GM12864 (cell line): Measurements from ENCODE around the gene MYO18A.

Experiments
- DNase-seq: peaks from one replicate; pipeline ENCODE4 v3.0.0-alpha.2; 2011; ENCODE audit warnings: low read depth
- H3K4me3 ChIP-seq: 2 replicates; pipeline ENCODE4 v1.5.1; 2011; ENCODE audit warnings: mild to moderate bottlenecking, low read depth, low read length, control low read depth
- TF ChIP-seq, protein P1 (sequence below): IDR thresholded peaks from 2 replicates; pipeline ENCODE4 v1.5.1; 2011; ENCODE audit warnings: low read depth, mild to moderate bottlenecking, moderate library complexity, low read length, control low read depth, inconsistent platforms; ENCODE audit errors: missing control alignments

MYO18A gene

DNA sequence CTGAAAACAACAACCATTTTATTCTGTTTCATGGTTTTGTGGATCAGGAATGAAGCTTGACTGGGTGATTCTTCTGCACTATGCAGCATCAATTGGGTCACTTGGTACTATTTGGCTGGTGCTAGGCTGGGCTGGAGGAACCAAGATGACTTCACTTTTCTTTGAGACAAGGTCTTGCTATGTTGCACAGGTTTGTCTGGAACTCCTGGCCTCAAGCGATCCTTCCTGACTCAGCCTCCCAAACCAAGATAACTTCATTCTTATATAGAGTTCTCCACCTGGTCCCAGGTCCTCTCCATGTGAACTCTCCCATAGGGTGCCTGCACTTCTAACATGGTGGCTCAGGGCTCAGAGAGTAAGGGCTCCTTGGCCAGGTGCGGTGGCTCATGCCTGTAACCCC is 139.1 kb downstream of the MYO18A start:
- no peak for DNase-seq
- no peak overlapping the region for H3K4me3 ChIP-seq
- TF ChIP-seq, protein P1, sequence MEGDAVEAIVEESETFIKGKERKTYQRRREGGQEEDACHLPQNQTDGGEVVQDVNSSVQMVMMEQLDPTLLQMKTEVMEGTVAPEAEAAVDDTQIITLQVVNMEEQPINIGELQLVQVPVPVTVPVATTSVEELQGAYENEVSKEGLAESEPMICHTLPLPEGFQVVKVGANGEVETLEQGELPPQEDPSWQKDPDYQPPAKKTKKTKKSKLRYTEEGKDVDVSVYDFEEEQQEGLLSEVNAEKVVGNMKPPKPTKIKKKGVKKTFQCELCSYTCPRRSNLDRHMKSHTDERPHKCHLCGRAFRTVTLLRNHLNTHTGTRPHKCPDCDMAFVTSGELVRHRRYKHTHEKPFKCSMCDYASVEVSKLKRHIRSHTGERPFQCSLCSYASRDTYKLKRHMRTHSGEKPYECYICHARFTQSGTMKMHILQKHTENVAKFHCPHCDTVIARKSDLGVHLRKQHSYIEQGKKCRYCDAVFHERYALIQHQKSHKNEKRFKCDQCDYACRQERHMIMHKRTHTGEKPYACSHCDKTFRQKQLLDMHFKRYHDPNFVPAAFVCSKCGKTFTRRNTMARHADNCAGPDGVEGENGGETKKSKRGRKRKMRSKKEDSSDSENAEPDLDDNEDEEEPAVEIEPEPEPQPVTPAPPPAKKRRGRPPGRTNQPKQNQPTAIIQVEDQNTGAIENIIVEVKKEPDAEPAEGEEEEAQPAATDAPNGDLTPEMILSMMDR = no peak

DNA sequence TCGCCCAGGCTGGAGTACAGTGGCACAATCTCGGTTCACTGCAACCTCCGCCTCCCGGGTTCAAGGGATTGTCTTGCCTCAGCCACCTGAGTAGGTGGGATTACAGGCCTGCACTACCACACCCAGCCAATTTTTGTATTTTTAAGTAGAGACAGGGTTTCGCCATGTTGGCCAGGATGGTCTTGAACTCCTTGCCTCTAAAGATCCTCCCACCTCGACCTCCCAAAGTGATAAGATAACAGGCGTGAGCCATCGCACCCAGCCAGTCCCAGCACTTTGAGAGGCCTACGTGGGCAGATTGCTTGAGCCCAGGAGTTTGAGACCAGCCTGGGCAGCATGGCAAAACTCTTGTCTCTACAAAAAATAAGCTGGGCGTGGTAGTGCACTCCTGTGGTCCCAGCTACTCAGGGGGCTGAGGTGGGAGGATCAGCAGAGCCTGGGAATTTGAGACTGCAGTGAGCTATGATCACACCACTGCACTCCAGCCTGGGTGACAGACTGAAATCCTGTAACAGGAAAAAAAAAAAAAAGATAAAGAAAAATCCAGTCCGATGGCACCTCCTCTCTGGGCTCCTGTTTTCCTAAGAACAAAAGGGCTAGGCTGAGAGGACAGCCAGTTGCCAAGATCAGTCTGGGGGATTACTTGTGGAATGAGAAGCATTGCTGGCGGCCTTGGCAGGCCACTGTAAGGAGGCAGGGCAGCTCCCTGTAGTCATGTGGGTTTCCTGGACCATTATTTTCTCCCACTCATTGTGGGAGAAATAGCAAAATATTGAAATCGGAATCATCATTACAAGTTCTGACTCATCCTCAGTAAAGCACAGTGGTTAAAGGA is 140.2 kb downstream of the MYO18A start:
- no peak overlapping the region for H3K4me3 ChIP-seq
- no peak for DNase-seq
- TF ChIP-seq, protein P1 = no peak

DNA sequence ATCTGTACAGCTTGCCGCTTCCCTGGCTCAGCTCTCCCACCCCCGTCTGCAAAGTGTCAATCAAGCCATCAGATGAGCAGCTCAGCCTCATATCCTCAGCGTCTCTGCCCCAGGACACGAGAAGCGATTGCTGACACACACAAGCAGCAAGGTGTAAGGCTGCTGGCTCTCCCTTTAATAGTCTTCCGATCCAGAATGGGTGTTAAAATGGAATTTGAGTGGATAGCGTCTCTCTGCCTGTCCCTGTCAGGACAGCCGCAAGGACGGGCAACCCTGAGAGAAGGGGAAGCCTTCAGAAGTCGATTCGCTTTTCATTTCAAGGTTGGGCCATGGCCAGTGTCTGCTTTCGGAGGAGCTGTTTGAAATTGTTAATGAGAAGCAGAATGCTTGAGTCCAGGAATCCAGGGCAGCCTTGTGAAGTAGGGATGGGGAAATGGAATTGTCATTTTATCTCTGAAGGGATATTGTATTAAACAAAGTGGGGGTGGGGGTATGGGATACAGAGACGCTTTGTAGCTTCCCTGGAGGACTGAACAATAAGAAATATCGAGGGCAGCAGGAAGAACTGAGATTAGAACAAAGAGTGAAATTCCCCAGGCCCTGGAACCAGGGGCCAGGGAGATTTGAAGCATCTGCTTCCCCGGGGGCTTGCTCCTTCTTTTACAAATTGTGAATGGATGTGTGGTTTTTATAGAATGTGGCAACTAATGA is 142.0 kb downstream of the MYO18A start:
- no peak for DNase-seq
- no peak overlapping the region for H3K4me3 ChIP-seq
- TF ChIP-seq, protein P1 = no peak

DNA sequence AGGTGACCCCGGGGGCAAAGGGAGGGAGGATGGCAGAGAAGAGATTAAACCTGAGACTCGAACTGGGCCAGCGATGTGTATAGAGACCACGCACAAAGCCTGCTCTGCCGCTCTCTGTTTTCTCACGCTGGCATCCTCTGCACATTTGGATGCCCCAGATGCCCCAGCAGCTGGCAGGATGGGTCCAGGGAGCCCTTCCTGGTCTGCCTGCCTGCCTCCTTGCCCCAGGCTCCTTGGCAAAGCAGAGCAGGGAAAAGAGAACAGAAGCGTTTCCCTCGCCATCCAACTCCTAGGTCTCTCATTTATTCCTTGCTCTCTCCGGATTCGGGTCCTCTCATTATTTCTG is 142.5 kb downstream of the MYO18A start:
- TF ChIP-seq, protein P1 = no peak
- DNase-seq = no peak
- H3K4me3 ChIP-seq = no peak overlapping the region

DNA sequence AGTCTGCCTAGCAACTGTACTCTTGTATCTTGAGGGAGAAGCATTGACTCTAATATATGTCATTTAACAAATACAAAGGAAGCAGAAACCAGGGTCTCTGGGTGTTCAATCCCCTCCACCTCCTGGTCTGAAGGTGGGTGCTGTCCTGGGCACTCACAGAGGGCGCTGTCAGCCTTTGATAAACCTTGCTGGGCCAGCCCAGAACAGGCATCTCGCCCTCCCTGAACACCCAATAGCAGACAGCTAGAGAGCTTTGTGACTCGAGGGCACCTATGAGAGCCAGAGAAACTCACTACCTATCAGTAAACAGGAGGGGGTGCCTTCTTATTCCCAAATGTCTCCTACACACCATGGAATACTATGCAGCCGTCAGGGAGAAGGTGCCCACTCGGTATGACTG is 143.6 kb downstream of the MYO18A start:
- no peak for DNase-seq
- no peak overlapping the region for H3K4me3 ChIP-seq
- TF ChIP-seq, protein P1 = no peak

DNA sequence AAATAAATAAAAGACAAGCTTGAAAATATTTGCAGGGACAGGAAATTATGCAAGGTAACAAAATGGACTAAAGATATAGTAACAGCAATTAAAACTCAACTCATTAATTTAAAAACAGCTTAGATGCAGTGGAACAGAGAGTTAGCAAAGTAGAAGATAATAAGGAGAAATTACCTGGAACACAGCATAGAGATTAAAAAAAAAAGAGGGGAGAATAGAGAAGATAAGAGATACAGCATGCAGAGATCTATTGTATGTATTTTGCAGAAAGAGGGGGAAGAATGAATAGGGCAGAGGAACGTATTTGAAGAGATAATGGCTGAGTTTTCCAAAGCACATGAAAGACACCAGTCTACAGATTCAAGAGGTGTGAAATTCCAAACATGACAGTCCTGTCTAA is 145.7 kb downstream of the MYO18A start:
- no peak for DNase-seq
- TF ChIP-seq, protein P1 = no peak
- no peak overlapping the region for H3K4me3 ChIP-seq

DNA sequence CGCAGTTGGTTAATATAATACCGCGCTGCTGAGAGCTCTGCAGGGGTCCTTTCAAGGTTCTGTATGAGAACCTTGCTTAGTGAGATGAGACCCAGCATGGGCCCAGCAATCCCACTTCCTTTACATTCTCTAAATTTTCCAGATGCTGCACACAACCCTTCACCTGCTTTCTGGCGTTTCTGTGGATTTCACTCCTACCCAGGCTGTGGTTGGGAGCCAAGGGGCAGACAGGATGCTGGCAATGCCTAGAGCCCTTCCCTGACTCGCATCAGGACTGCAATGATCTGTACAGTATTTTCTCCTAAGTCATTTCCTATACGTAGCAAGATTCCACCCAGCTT is 147.4 kb downstream of the MYO18A start:
- no peak for DNase-seq
- H3K4me3 ChIP-seq = no peak overlapping the region
- TF ChIP-seq, protein P1 = no peak
